VCaP (cell line): ENCODE measurements around the gene CDKN1C.

Experiments used
- H3K27ac ChIP-seq: fragments of 450-650 bp; 2 replicates; pipeline ENCODE4 v1.5.1; 2017
- TF ChIP-seq, protein P1 (sequence below): fragments of 450-650 bp; conservative IDR thresholded peaks from 2 replicates; pipeline ENCODE4 v1.5.1; 2017; ENCODE audit warnings: mild to moderate bottlenecking, moderate library complexity

Gene CDKN1C

GRCh38 chr11:2867142-2867541 is 18.4 kb downstream of the CDKN1C start:
- TF ChIP-seq, protein P1, sequence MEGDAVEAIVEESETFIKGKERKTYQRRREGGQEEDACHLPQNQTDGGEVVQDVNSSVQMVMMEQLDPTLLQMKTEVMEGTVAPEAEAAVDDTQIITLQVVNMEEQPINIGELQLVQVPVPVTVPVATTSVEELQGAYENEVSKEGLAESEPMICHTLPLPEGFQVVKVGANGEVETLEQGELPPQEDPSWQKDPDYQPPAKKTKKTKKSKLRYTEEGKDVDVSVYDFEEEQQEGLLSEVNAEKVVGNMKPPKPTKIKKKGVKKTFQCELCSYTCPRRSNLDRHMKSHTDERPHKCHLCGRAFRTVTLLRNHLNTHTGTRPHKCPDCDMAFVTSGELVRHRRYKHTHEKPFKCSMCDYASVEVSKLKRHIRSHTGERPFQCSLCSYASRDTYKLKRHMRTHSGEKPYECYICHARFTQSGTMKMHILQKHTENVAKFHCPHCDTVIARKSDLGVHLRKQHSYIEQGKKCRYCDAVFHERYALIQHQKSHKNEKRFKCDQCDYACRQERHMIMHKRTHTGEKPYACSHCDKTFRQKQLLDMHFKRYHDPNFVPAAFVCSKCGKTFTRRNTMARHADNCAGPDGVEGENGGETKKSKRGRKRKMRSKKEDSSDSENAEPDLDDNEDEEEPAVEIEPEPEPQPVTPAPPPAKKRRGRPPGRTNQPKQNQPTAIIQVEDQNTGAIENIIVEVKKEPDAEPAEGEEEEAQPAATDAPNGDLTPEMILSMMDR, result no peak
- no peak overlapping the region for H3K27ac ChIP-seq

DNA sequence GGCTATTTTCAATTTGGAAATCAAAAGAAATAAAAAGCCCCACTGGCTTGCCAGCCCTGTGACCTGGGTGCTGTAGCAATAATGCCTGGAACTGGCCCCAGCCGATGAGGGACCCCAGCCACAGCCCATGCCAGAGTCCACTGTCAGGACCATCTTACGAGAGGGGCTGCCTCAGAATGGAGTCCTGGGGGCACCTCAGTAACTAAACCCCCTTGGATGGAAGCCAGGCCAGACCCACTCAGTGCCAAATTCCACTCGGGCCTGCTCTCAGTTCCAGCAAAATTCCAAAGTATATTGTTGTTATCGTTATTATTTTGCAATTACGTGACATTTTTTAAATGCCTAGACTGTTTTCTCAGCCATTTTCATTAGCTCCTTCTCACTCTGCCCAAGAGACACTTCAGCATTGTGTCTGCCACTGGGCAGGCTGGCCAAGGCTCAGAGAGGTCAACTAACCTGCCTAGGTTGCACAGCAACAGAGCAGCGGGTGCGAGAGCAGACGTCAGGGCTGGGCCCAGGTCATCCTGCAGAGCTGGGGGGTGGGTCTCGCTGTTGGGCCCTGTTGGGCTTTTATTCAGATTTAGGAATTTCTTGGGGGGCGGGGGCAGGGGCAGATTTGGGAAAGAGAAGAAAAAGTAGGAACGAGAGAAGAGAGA is 19.5 kb downstream of the CDKN1C start:
- TF ChIP-seq, protein P1, result no peak
- H3K27ac ChIP-seq, result no peak overlapping the region

- H3K27ac ChIP-seq, result no peak overlapping the region
- TF ChIP-seq, protein P1, result no peak
These were observed 20.7 kb downstream of the CDKN1C start for GRCh38 chr11:2864901-2865300.

DNA sequence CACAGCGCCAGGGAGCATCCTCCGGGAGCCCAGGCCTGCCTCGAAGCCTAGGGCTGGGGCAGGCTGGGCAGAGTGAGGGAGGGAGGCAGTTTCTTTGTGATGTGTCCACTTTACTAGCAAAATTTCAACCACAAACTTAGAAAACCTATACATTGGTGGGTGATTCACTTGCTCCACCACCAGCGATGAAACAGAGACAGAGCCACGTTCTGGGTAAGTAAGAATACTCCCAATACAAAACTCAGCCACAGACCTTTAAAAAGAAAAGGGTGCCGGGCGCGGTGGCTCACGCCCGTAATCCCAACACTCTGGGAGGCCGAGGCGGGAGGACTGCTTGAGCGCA is 22.3 kb downstream of the CDKN1C start:
- no peak overlapping the region for H3K27ac ChIP-seq
- TF ChIP-seq, protein P1, result no peak

DNA sequence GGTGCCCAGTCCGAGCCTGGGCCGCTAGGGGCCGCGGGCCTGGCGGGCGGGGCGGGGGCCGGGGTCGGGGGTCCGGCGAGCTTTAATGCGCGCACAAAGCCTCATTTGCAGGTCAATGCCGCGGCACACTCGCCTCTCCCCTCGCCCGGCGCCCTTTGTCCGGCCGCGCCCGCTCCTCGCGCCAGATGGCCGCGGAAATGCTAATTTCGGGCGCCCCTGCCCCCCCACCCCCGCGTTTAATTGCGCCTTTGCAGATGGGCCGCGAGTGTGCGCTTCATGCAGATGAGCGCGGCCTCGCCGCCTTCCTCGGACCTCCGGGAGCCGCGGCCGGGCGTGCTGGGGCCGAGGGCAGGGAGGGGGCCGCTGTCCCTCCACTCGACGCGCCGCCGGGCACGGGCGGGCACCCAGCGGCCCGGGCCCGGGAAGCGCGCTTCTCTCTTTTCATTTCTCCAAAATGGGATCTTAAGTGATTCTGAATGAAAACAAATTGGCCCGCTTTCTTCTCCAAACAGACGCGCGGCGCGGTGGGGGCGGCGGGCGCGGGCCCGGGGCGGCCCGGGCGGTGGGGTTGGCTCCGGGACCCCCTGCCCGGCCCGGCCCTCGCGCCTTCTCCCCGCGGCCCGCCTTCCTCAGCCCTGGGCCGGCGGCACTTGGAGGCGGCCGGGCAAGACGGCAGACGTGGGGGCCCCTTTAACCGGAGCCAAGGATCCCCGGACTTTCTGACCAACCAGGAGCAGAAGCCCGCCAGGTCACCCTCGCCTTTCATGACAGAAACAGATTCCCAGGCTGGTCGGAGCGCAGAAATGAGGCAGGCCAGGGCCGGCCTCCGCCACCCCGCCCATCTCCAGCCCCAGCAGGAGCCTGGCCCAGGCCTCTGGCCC is 22.9 kb downstream of the CDKN1C start:
- TF ChIP-seq, protein P1, result no peak
- no peak overlapping the region; the same call in 1 of the 2 replicates for H3K27ac ChIP-seq

GRCh38 chr11:2860636-2861035 is 24.9 kb downstream of the CDKN1C start:
- TF ChIP-seq, protein P1, result no peak
- no peak overlapping the region for H3K27ac ChIP-seq

DNA sequence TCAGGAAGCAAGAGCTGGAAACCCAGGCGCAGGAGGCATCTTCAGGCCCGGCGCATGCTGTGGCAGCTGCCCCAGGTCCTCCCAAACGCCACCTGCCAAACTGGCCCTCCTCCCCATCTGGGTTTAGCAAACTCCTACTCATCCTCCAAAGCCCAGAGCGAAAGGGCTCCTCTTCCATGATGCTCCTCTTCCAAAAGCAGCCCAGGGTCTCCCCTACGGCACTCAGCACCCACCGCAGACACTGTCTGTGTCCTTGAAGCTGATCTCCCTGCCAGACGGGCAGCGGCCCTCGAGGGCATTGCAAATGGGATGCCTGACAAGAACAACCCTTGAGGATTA is 25.9 kb downstream of the CDKN1C start:
- no peak overlapping the region for H3K27ac ChIP-seq
- TF ChIP-seq, protein P1, result no peak
